GM19239 (cell line): ENCODE measurements around the gene BDH2.
A peak's percentile ranks its signal among the peaks of the same experiment; 100 is the strongest.

Experiments
- DNase-seq: peaks from one replicate; pipeline ENCODE4 v3.0.0; 2011; ENCODE audit warnings: low spot score; ENCODE audit not compliant: insufficient read length
- FAIRE-seq: peaks from 2 replicates; lab custom pipeline; 2011; peaks lifted over from hg19 to GRCh38; lab: Jason Lieb, UNC

The BDH2 gene

DNA sequence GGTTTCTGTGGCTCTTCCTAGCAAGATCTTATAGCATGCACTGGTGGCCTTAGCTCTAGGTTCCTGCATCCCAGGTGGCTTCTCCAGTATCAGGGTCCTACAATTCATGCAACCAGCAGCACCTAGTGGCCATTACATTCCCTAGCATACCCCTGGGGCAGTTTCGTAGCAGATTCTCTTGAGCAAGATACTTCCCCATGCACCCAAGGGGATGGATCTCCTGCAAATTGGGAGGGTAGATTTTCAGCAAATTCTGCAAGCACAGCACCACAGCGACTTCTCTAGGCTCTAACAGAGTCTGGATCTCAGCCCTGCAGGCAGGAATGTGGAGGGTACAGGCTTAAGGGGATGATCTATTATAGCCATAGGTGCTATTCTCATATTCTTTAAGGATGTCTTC is 67.1 kb downstream of the BDH2 start:
- peak; percentile 82 for FAIRE-seq
- DNase-seq = no peak

- FAIRE-seq = no peak
- DNase-seq = no peak
These were observed 68.8 kb downstream of the BDH2 start for GRCh38 chr4:103030791-103031190.

DNA sequence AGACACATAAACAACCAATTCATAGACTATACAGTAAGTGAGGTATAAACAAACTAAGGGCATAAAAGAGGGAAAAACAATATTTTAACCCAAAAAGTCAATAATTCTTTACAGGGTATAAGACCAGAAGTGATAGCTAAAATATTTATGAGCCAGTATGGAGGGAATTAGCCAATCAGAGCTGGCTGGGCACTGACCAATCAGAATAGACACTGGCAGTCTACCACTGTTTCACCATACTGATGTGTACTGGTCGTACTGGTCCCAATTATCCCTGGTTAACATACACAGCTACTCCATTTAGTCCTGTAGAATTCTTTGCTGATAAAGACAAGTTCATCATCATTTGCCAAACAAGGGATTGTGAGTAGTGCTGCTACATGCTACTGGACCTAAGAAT is 70.3 kb downstream of the BDH2 start:
- FAIRE-seq (no peak), DNase-seq (no peak)
